K562 (cell line): Measurements from ENCODE around the gene CAB39. TPM values are rescaled to one million over a fixed set of nuclear protein-coding genes. Genes with fewer than 3 reads are reported as not detected.

ENCODE experiments used
- ATAC-seq: fragments of 200-7000 bp; cut with Tn5 transposase; 3 replicates; pipeline ENCODE4 v1.9.1; 2020; ENCODE audit warnings: moderate library complexity
- BruUV-seq: library from RNA; stranded (reverse); fragments of 400-500 nt; replicated peaks from 2 replicates; lab custom pipeline; 2021; lab: Mats Ljungman, UMichigan
- CTCF ChIA-PET: fragments of 300-600 bp; formaldehyde crosslinking; extraction: SDS; loops from one replicate; lab custom pipeline; 2021; ENCODE audit warnings: low intra/inter-chr PET ratio; lab: Yijun Ruan, JAX
- POLR2A ChIA-PET: fragments of 300-600, 350-650 bp; sonication (Branson Sonifier 250); formaldehyde crosslinking; extraction: SDS; loops from one replicate; lab custom pipeline; 2021; ENCODE audit warnings: antibody characterized with exemption, inconsistent platforms; lab: Yijun Ruan, JAX
- DNase-seq, 4 experiments: peaks; one replicate each; pipeline versions ENCODE4 v3.0.0 to v3.0.0-alpha.2; 2011 to 2018; ENCODE audit warnings: low spot score in 3 of 4, mixed read lengths in 3 of 4; ENCODE audit errors: extremely low read depth in 1 of 4
- FAIRE-seq: peaks from 2 replicates; lab custom pipeline; 2011; peaks lifted over from hg19 to GRCh38; lab: Jason Lieb, UNC
- H2AFZ ChIP-seq: 2 replicates; pipeline ENCODE4 v1.6.0; 2011; ENCODE audit warnings: low read depth, low read length, control low read depth, inconsistent platforms
- H3K27ac ChIP-seq: fragments of 200-600 bp; 3 replicates; pipeline ENCODE4 v1.8.0; 2011; ENCODE audit warnings: low read depth, mild to moderate bottlenecking, control low read depth, inconsistent platforms, low read length, moderate library complexity, mixed read lengths; ENCODE audit errors: extremely low read depth
- H3K27me3 ChIP-seq, 2 experiments: fragments of 300-600 bp in 1 of 2; 2 replicates in 1 of 2; 3 replicates in 1 of 2; pipeline versions ENCODE4 v1.6.0 to v1.8.0; 2011; ENCODE audit warnings: inconsistent platforms in 2 of 2, low read length in 2 of 2, mild to moderate bottlenecking in 1 of 2, mixed read lengths in 1 of 2, moderate library complexity in 1 of 2; ENCODE audit not compliant: control insufficient read depth in 2 of 2, insufficient read depth in 2 of 2
- H3K36me3 ChIP-seq: fragments of 300-600 bp; 3 replicates; pipeline ENCODE4 v1.8.0; 2011; ENCODE audit warnings: mild to moderate bottlenecking, low read length, inconsistent platforms; ENCODE audit not compliant: control insufficient read depth, insufficient read depth
- H3K4me1 ChIP-seq, 2 experiments: fragments of 200-600 bp in 1 of 2; replicated peaks in 1 of 2; 2 replicates in 1 of 2; 3 replicates in 1 of 2; pipeline versions ENCODE4 v1.5.1 to v1.8.0; 2011; ENCODE audit warnings: inconsistent platforms in 2 of 2, low read length in 2 of 2, mild to moderate bottlenecking in 1 of 2, mixed read lengths in 1 of 2, moderate library complexity in 1 of 2; ENCODE audit not compliant: control insufficient read depth in 2 of 2, insufficient read depth in 2 of 2
- H3K4me2 ChIP-seq: 2 replicates; pipeline ENCODE4 v1.6.1; 2011; ENCODE audit warnings: low read length, control low read depth, inconsistent platforms, mixed read lengths; ENCODE audit not compliant: insufficient read depth
- H3K4me3 ChIP-seq: fragments of 200-600 bp; sonication (generic), shearing (Covaris generic); 2 replicates; pipeline ENCODE4 v1.5.1; 2016; ENCODE audit warnings: control low read depth, inconsistent platforms
- H3K79me2 ChIP-seq: fragments of 200-600 bp; 3 replicates; pipeline ENCODE4 v1.8.0; 2011; ENCODE audit warnings: low read length, inconsistent platforms; ENCODE audit not compliant: control insufficient read depth, insufficient read depth
- H3K9ac ChIP-seq, 2 experiments: 2 replicates each; pipeline versions ENCODE4 v1.6.0 to v1.6.1; 2011; ENCODE audit warnings: low read depth in 2 of 2, low read length in 2 of 2, control low read depth in 1 of 2, inconsistent platforms in 1 of 2, mild to moderate bottlenecking in 1 of 2, mixed read lengths in 1 of 2; ENCODE audit not compliant: insufficient read depth in 1 of 2
- H3K9me1 ChIP-seq: one replicate; pipeline ENCODE4 v1.6.0; 2011; ENCODE audit warnings: inconsistent platforms, mild to moderate bottlenecking, low read length, moderate library complexity; ENCODE audit not compliant: control insufficient read depth, insufficient read depth
- H3K9me3 ChIP-seq: replicated peaks from 2 replicates; pipeline ENCODE4 v1.5.1; 2011; ENCODE audit warnings: low read depth, low read length, inconsistent platforms; ENCODE audit not compliant: control insufficient read depth, insufficient read depth
- H4K20me1 ChIP-seq: replicated peaks from 2 replicates; pipeline ENCODE4 v1.6.1; 2011; ENCODE audit warnings: low read length, inconsistent platforms, mixed read lengths; ENCODE audit not compliant: control insufficient read depth, insufficient read depth
- CBX3 ChIP-seq, 2 experiments: IDR thresholded peaks; 1 replicate in 1 of 2; 2 replicates in 1 of 2; pipeline ENCODE4 v1.6.1; 2012; ENCODE audit warnings: inconsistent platforms in 2 of 2, low read length in 2 of 2, borderline replicate concordance in 1 of 2, control low read depth in 1 of 2
- CHCHD3 ChIP-seq: fragments of 250-450 bp; sonication (Bioruptor Pico); IDR thresholded peaks from 2 replicates; pipeline ENCODE4 v2.1.2; 2022; ENCODE audit warnings: mild to moderate bottlenecking
- FOXJ3 ChIP-seq: sonication (generic); formaldehyde crosslinking; IDR thresholded peaks from 2 replicates; pipeline ENCODE4 v1.4.0; 2020; ENCODE audit warnings: mild to moderate bottlenecking, missing genetic modification reagents
- HNRNPLL ChIP-seq: fragments of 200-400 bp; formaldehyde crosslinking; IDR thresholded peaks from 2 replicates; pipeline ENCODE4 v1.6.1; 2017; ENCODE audit warnings: low read length, low read depth, mild to moderate bottlenecking; ENCODE audit not compliant: poor library complexity, severe bottlenecking
- KLF1 ChIP-seq: fragments of 450-650 bp; IDR thresholded peaks from 2 replicates; pipeline ENCODE4 v1.6.1; 2016; ENCODE audit warnings: missing genetic modification characterization, missing compliant biosample characterization
- KLF10 ChIP-seq: fragments of 250-450 bp; sonication (Bioruptor Pico); IDR thresholded peaks from 2 replicates; pipeline ENCODE4 v1.6.1; 2021; ENCODE audit warnings: matching md5 sums
- NCOA4 ChIP-seq: fragments of 450-650 bp; IDR thresholded peaks from 2 replicates; pipeline ENCODE4 v1.6.1; 2018; ENCODE audit warnings: mild to moderate bottlenecking; ENCODE audit not compliant: partially characterized antibody
- RBM25 ChIP-seq: fragments of 200-400 bp; formaldehyde crosslinking; IDR thresholded peaks from 2 replicates; pipeline ENCODE4 v1.6.1; 2018; ENCODE audit warnings: low read length, low read depth, moderate library complexity; ENCODE audit not compliant: severe bottlenecking
- RHOXF2B ChIP-seq: fragments of 250-450 bp; sonication (Bioruptor Pico); conservative IDR thresholded peaks from 2 replicates; pipeline ENCODE4 v1.5.1; 2021
- SMC3 ChIP-seq: conservative IDR thresholded peaks from 2 replicates; pipeline ENCODE4 v1.6.1; 2011; ENCODE audit warnings: low read depth, low read length, improper control_type of control experiment; ENCODE audit not compliant: insufficient read depth
- ZBTB1 ChIP-seq: sonication (generic); formaldehyde crosslinking; IDR thresholded peaks from 2 replicates; pipeline ENCODE4 v1.8.1; 2023; ENCODE audit warnings: missing genetic modification reagents, low read depth, mild to moderate bottlenecking, borderline replicate concordance
- ZFP36 ChIP-seq: fragments of 150-350 bp; IDR thresholded peaks from 2 replicates; pipeline ENCODE4 v1.6.1; 2018; ENCODE audit warnings: low read length, low read depth; ENCODE audit not compliant: partially characterized antibody
- WGBS: fragments of 100-300 bp; shearing (Covaris generic); methylation state at CpG from one replicate; pipeline ENCODE4 v1.1.6; 2016; ENCODE audit warnings: low coverage, mixed read lengths; ENCODE audit not compliant: insufficient coverage; ENCODE audit errors: missing lambda C conversion rate; 5-methylcytosine and 5-hydroxymethylcytosine counted together
- in situ Hi-C: fragments of 300-500 bp; cut with MboI; formaldehyde crosslinking; loops from 4 replicates; pipeline ENCODE4 v1.15.0; 2018; ENCODE audit warnings: inconsistent platforms, mixed read lengths
- intact Hi-C: fragments of 100-400 bp; cut with micrococcal nuclease; formaldehyde crosslinking; loops from 2 replicates; pipeline ENCODE4 v1.14.2; 2022
- polyA plus RNA-seq, 8 experiments: library from polyadenylated mRNA; depleted of rRNA in 4 of 8; stranded (reverse) in 5 of 8; unstranded in 3 of 8; fragments of >200 nt; fragmentation: Nextera tagmentation in 2 of 8; fragmentation: Illumina TruSeq in 1 of 8; extraction: Ambion mirVana in 2 of 8; extraction: Trizol in 1 of 8; gene quantifications; 2 replicates each; pipeline versions ENCODE4 v1.2.1 to v1.2.3, GENCODE V29; 2011 to 2014; ENCODE audit warnings: inconsistent platforms in 1 of 8, missing spikeins in 1 of 8
- total RNA-seq, 7 experiments: library from RNA; depleted of rRNA in 6 of 7; stranded (reverse); fragments of >200 nt in 6 of 7; fragmentation: Illumina TruSeq in 2 of 7; extraction: Trizol in 2 of 7; gene quantifications; 2 replicates each; pipeline versions ENCODE4 v1.2.1 to v1.2.3, GENCODE V29; 2011 to 2021; ENCODE audit warnings: low replicate concordance in 1 of 7
- TF ChIP-seq, protein P1 (sequence below), 2 experiments: fragments of 250-450 bp in 1 of 2; fragments of 450-650 bp in 1 of 2; sonication (Bioruptor Pico) in 1 of 2; IDR thresholded peaks; 2 replicates each; pipeline versions ENCODE4 v1.6.1 to v1.8.0; 2016 to 2021; ENCODE audit warnings: mild to moderate bottlenecking in 2 of 2, moderate library complexity in 2 of 2, missing compliant biosample characterization in 1 of 2, missing genetic modification characterization in 1 of 2
- TF ChIP-seq, protein P2 (sequence below), 3 experiments: fragments of 200-800 bp in 1 of 3; sonication (Bioruptor generic) in 1 of 3; sonication (generic) in 1 of 3; formaldehyde crosslinking in 1 of 3; IDR thresholded peaks; 2 replicates each; pipeline versions ENCODE4 v1.6.1 to v1.8.0; 2016 to 2022; ENCODE audit warnings: mild to moderate bottlenecking in 2 of 3, missing compliant biosample characterization in 2 of 3, missing genetic modification characterization in 2 of 3, missing genetic modification reagents in 1 of 3
- TF ChIP-seq, protein P3 (sequence below): fragments of 450-650 bp; IDR thresholded peaks from 2 replicates; pipeline ENCODE4 v1.6.1; 2016; ENCODE audit warnings: antibody characterized with exemption
- TF ChIP-seq, protein P4 (sequence below): sonication (generic); formaldehyde crosslinking; IDR thresholded peaks from 2 replicates; pipeline ENCODE4 v1.8.1; 2022; ENCODE audit warnings: missing genetic modification reagents
- TF ChIP-seq, protein P5 (sequence below): fragments of 450-650 bp; IDR thresholded peaks from 2 replicates; pipeline ENCODE4 v1.6.1; 2016

Gene CAB39
- total and polyA plus RNA-seq, 9 of the 15 experiments (the other 6 are each of a cell fraction or from before 2014, with no cell fraction given) = 27.2 to 94.4 (median 70.1) TPM

DNA sequence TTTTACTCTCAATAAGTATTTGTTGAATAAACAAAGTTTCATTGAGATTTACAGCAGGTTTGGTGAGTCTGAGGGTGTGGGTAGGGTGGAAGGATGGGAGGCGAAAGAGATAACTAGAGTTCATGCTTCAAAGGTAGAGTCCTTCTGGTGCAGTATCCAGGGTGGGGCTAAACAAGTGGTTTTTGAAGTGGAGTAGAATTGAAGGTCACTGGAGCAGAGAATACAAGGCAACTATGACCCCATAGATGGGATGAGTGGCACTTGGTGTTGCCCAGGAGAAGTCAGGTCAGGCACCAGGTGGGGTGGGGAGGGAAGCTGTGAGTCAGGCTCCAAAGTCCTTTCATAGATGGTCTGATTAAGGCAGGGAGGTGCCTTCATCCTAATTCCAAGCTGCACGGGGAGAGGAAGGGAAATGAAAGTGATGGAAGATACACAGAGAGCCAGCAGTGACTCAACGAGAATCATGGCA, 6.6 kb upstream of the CAB39 start:
- ATAC-seq (no peak; the same call in 2 of the 3 replicates), DNase-seq (no peak), FAIRE-seq (no peak)
- no peaks in the 10 kb centered on the region for H3K9me1 ChIP-seq
- POLR2A ChIA-PET = no interaction called here
- H3K4me3 ChIP-seq = no peak overlapping the region
- H4K20me1 ChIP-seq = no peaks in the 10 kb centered on the region
- intact Hi-C loops (no loop called here), in situ Hi-C loops (loop anchor here (5.0 kb wide), 1 partner anchor 39 kb away; no protein-coding TSS in a partner anchor)
- 42% methylated on average over 3 of the region's 3 CpGs for WGBS
- H3K27me3 ChIP-seq = no peaks in the 10 kb centered on the region
- peak overlapping the region; percentile 57; the same call in 1 of the 2 replicates for H2AFZ ChIP-seq
- H3K4me1 ChIP-seq = peaks cover 0 to 2% of the 10 kb centered on the region in 2 experiments; a peak in 2 of 5 replicates
- no peaks in the 10 kb centered on the region for H3K79me2 ChIP-seq
- no peaks in the 10 kb centered on the region; the same call in 1 of the 2 replicates for H3K9me3 ChIP-seq
- no TSS peak for BruUV-seq
- H3K9ac ChIP-seq = no peak overlapping the region
- H3K27ac ChIP-seq = no peak overlapping the region
- no peaks in the 10 kb centered on the region for H3K36me3 ChIP-seq
- H3K4me2 ChIP-seq = no peak overlapping the region
- CTCF ChIA-PET = no interaction called here
- TF ChIP-seq CHCHD3 (CRISPR knock-in tag) = no peak
- TF ChIP-seq SMC3 = no peak
- TF ChIP-seq, protein P1, sequence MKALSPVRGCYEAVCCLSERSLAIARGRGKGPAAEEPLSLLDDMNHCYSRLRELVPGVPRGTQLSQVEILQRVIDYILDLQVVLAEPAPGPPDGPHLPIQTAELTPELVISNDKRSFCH (CRISPR knock-in tag; IDR thresholded peaks at IDR 0.05) = no peak
- TF ChIP-seq, protein P1 (tag; IDR thresholded peaks at IDR 0.05) = no peak
- TF ChIP-seq KLF10 (CRISPR knock-in tag) = no peak
- TF ChIP-seq NCOA4 = no peak
- TF ChIP-seq RHOXF2B (CRISPR knock-in tag) = no peak
- no peak for TF ChIP-seq FOXJ3
- TF ChIP-seq, protein P2, sequence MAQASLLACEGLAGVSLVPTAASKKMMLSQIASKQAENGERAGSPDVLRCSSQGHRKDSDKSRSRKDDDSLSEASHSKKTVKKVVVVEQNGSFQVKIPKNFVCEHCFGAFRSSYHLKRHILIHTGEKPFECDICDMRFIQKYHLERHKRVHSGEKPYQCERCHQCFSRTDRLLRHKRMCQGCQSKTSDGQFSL (CRISPR knock-in tag; IDR thresholded peaks at IDR 0.05) = no peak
- TF ChIP-seq, protein P2 (tag; IDR thresholded peaks at IDR 0.05) = no peak
- TF ChIP-seq, protein P3, sequence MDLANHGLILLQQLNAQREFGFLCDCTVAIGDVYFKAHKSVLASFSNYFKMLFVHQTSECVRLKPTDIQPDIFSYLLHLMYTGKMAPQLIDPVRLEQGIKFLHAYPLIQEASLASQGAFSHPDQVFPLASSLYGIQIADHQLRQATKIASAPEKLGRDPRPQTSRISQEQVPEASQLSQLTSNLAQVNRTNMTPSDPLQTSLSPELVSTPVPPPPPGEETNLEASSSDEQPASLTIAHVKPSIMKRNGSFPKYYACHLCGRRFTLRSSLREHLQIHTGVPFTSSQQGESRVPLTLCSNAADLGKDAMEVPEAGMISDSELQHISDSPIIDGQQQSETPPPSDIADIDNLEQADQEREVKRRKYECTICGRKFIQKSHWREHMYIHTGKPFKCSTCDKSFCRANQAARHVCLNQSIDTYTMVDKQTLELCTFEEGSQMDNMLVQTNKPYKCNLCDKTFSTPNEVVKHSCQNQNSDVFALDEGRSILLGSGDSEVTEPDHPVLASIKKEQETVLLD = no peak
- no peak for TF ChIP-seq KLF1 (tag)
- no peak for TF ChIP-seq RBM25
- TF ChIP-seq, protein P4, sequence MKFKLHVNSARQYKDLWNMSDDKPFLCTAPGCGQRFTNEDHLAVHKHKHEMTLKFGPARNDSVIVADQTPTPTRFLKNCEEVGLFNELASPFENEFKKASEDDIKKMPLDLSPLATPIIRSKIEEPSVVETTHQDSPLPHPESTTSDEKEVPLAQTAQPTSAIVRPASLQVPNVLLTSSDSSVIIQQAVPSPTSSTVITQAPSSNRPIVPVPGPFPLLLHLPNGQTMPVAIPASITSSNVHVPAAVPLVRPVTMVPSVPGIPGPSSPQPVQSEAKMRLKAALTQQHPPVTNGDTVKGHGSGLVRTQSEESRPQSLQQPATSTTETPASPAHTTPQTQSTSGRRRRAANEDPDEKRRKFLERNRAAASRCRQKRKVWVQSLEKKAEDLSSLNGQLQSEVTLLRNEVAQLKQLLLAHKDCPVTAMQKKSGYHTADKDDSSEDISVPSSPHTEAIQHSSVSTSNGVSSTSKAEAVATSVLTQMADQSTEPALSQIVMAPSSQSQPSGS (CRISPR knock-in tag) = no peak
- no peak for TF ChIP-seq ZBTB1 (CRISPR knock-in tag)
- no peak for TF ChIP-seq HNRNPLL
- TF ChIP-seq ZFP36 = no peak
- TF ChIP-seq, protein P5, sequence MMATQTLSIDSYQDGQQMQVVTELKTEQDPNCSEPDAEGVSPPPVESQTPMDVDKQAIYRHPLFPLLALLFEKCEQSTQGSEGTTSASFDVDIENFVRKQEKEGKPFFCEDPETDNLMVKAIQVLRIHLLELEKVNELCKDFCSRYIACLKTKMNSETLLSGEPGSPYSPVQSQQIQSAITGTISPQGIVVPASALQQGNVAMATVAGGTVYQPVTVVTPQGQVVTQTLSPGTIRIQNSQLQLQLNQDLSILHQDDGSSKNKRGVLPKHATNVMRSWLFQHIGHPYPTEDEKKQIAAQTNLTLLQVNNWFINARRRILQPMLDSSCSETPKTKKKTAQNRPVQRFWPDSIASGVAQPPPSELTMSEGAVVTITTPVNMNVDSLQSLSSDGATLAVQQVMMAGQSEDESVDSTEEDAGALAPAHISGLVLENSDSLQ = no peak
- TF ChIP-seq CBX3 (IDR thresholded peaks at IDR 0.05; ENCODE audit: borderline replicate concordance in 1 of 2, low read length in 2 of 2) = no peak
